Esophagus muscularis mucosa (tissue), 4 donors: Measurements from ENCODE around the gene PDP2. TPM values are rescaled to one million over a fixed set of nuclear protein-coding genes. Genes with fewer than 3 reads are reported as not detected.

ENCODE experiments used
- DNase-seq: peaks from one replicate; pipeline ENCODE4 v3.0.0-alpha.2; 2017; ENCODE audit errors: extremely low spot score
- H3K27ac ChIP-seq, 4 donors: fragments of 200-600 bp; sonication (generic); replicated peaks in 1 of 4; 1 replicate in 3 of 4; 2 replicates in 1 of 4; pipeline ENCODE4 v1.5.1; 2016 to 2019; ENCODE audit warnings: mild to moderate bottlenecking in 1 of 4
- H3K27me3 ChIP-seq, 4 donors: fragments of 200-600 bp; sonication (generic); one replicate each; pipeline versions ENCODE4 v1.5.1 to v1.6.0; 2016 to 2019
- H3K36me3 ChIP-seq, 4 donors: fragments of 200-600 bp; sonication (generic); one replicate each; pipeline ENCODE4 v1.5.1; 2016 to 2019
- H3K4me1 ChIP-seq, 4 donors: fragments of 200-600 bp; sonication (generic); one replicate each; pipeline ENCODE4 v1.5.1; 2016 to 2019
- H3K4me3 ChIP-seq, 4 donors: fragments of 200-600 bp; sonication (generic); 1 replicate in 2 of 4; 2 replicates in 2 of 4; pipeline ENCODE4 v1.5.1; 2016 to 2019; ENCODE audit warnings: mild to moderate bottlenecking in 4 of 4, moderate library complexity in 1 of 4
- H3K9me3 ChIP-seq, 4 donors: fragments of 200-600 bp; sonication (generic); 1 replicate in 3 of 4; 2 replicates in 1 of 4; pipeline ENCODE4 v1.5.1; 2016 to 2019
- EP300 ChIP-seq: sonication (generic); formaldehyde crosslinking; IDR thresholded peaks from one replicate; pipeline ENCODE4 v1.6.1; 2017; ENCODE audit warnings: antibody characterized with exemption
- POLR2A ChIP-seq: fragments of 450-650 bp; IDR thresholded peaks from one replicate; pipeline ENCODE4 v1.6.1; 2017; ENCODE audit warnings: antibody characterized with exemption, moderate library complexity, mild to moderate bottlenecking, low read depth
- POLR2AphosphoS5 ChIP-seq, 2 donors: sonication (generic); formaldehyde crosslinking; IDR thresholded peaks; one replicate each; pipeline ENCODE4 v1.6.1; 2017; ENCODE audit warnings: antibody characterized with exemption in 2 of 2
- WGBS: methylation state at CpG from one replicate; pipeline ENCODE4 v1.1.5; 2018; 5-methylcytosine and 5-hydroxymethylcytosine counted together
- intact Hi-C: fragments of 100-400 bp; cut with DNase I; formaldehyde crosslinking; loops from one replicate; pipeline ENCODE4 v1.15.1; 2023
- total RNA-seq, 4 donors: library from RNA; depleted of rRNA; stranded (reverse); fragments of >200 nt; gene quantifications; one replicate each; pipeline versions ENCODE4 v1.1.0 to v1.2.1, GENCODE V29; 2016
- TF ChIP-seq, protein P1 (sequence below), 3 experiments: fragments of 200-600 bp in 2 of 3; fragments of 450-650 bp in 1 of 3; sonication (generic) in 2 of 3; IDR thresholded peaks; one replicate each; pipeline ENCODE4 v1.5.1; 2017 to 2019; ENCODE audit warnings: antibody characterized with exemption in 3 of 3, mild to moderate bottlenecking in 2 of 3, moderate library complexity in 1 of 3

PDP2 gene
- total RNA-seq, 4 donors from 2014 or later, result 5.5 to 9.3 (median 7.6) TPM

DNA sequence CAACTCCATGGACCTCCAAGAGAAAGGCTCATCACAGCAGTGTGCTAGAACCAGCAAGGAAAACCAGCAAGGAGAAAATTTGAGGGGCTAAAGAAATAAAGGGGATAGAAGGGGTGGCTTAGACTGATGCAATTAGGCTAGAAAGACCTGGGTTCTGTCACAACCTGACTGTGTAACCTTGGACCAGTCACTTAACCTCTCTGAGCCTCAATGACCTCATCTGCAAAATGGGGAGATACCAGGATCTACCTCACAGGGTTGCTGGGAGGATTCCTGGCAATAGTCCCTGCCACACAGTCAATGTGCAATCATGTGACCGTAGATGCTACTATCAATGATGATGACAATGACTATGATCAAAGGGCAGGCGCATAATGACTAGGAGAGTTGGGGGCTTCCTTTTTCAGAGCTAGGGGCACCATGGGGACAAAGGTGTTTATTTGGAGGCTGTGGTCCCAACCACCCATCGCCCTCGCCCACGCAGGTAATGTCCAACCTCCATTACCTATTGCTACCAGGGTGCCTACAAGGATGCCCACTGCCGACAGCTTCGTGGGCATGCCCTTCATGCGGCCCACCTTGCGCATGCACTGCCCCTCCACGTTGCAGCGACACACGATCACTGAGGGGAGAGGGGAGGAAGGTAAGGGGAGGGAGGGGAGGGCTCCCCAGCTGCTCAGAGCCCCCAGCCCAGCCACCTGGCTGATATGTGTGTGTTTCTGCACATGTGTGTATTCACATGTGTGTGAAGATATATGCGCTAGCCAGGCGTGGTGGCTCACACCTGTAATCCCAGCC, 28.6 kb downstream of the PDP2 start:
- intact Hi-C loops, result no loop called here
- H3K4me3 ChIP-seq, result no peak overlapping the region
- peaks cover 29 to 35% (median 32%) of the 10 kb centered on the region in 4 donors for H3K4me1 ChIP-seq
- no peaks in the 10 kb centered on the region for H3K27me3 ChIP-seq
- WGBS, result 91% methylated on average over 13 of the region's 14 CpGs
- H3K36me3 ChIP-seq, result no peaks in the 10 kb centered on the region
- no peak overlapping the region for H3K27ac ChIP-seq
- DNase-seq, result no peak
- TF ChIP-seq POLR2A (no peak), POLR2AphosphoS5 (IDR thresholded peaks at IDR 0.05) (no peak), EP300 (no peak)
- TF ChIP-seq, protein P1, sequence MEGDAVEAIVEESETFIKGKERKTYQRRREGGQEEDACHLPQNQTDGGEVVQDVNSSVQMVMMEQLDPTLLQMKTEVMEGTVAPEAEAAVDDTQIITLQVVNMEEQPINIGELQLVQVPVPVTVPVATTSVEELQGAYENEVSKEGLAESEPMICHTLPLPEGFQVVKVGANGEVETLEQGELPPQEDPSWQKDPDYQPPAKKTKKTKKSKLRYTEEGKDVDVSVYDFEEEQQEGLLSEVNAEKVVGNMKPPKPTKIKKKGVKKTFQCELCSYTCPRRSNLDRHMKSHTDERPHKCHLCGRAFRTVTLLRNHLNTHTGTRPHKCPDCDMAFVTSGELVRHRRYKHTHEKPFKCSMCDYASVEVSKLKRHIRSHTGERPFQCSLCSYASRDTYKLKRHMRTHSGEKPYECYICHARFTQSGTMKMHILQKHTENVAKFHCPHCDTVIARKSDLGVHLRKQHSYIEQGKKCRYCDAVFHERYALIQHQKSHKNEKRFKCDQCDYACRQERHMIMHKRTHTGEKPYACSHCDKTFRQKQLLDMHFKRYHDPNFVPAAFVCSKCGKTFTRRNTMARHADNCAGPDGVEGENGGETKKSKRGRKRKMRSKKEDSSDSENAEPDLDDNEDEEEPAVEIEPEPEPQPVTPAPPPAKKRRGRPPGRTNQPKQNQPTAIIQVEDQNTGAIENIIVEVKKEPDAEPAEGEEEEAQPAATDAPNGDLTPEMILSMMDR (IDR thresholded peaks at IDR 0.05), result no peak
- no peaks in the 10 kb centered on the region for H3K9me3 ChIP-seq

DNA sequence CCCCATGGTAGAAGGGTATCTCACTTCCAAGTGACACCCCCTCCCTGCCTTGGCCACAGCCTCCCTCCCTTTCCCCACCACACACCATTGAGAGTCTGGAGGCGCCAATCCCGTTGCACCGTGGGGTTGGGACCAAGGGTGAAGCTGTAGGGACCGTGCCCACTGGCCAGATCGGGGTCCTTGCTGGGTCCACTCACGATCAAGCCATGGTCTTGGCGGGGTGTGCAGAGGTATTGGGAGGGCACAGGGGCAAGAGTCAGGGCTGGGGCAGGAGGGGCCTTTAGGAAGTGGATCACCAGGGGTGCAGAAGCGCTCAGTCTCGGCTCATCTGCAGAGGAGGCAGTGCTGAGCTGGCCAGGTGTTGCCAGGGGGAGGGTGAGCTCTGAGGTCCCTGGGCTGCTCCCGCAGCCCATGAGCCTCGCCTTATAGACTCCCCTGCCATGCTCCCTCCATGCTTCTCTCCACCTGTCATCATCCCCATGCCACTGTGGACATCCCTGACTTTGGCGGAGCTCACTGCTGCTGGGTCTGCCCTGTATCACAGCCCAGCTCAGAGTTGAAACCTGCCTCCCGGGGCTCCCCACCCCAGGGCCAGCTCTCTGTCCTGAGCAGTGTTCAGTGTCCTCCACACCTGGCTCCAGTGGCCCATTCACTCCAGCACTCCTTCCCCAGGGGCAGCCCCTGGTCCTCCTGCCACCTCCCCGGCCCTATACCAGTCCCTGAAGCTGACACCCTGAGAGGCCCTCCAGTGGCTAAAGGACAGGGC, 30.0 kb downstream of the PDP2 start:
- no peak for DNase-seq
- no peak overlapping the region for H3K27ac ChIP-seq
- peaks cover 16 to 27% (median 20%) of the 10 kb centered on the region in 4 donors for H3K4me1 ChIP-seq
- H3K36me3 ChIP-seq, result no peaks in the 10 kb centered on the region
- WGBS, result 81% methylated on average over 11 of the region's 14 CpGs
- no peak overlapping the region for H3K4me3 ChIP-seq
- intact Hi-C loops, result no loop called here
- H3K27me3 ChIP-seq, result no peaks in the 10 kb centered on the region
- H3K9me3 ChIP-seq, result no peaks in the 10 kb centered on the region
- TF ChIP-seq EP300 (no peak), POLR2A (no peak), POLR2AphosphoS5 (IDR thresholded peaks at IDR 0.05) (no peak)
- TF ChIP-seq, protein P1 (IDR thresholded peaks at IDR 0.05), result no peak

DNA sequence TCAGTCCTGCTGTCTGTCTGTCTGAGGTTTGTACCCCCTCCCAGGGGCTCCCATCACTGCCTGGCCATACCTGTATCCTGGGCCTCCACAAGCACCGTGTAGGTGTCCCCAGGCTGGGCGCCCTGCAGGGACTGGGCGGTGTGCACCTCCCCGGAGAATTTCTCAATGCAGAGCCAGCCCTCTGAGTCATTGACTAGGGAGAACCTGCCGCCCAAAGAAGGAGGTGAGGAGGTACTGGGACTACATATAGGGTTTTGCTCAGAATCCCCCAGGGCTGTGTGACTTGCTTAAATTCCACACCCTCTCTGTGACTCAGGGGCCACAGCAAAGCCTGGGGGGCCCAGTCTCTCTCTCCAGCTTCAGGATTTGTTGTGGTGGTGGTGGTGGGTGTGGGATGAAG, 30.8 kb downstream of the PDP2 start:
- H3K27ac ChIP-seq, result no peak overlapping the region
- no peak for DNase-seq
- 83% methylated on average over 1 of the region's 5 CpGs for WGBS
- H3K36me3 ChIP-seq, result no peaks in the 10 kb centered on the region
- no peaks in the 10 kb centered on the region for H3K9me3 ChIP-seq
- intact Hi-C loops, result no loop called here
- H3K4me1 ChIP-seq, result peaks cover 9 to 19% (median 13%) of the 10 kb centered on the region in 4 donors
- H3K27me3 ChIP-seq, result no peaks in the 10 kb centered on the region
- no peak for TF ChIP-seq EP300
- TF ChIP-seq POLR2A, result no peak
- TF ChIP-seq, protein P1 (IDR thresholded peaks at IDR 0.05), result no peak
- no peak for TF ChIP-seq POLR2AphosphoS5 (IDR thresholded peaks at IDR 0.05)
- H3K4me3 ChIP-seq, result no peak overlapping the region

DNA sequence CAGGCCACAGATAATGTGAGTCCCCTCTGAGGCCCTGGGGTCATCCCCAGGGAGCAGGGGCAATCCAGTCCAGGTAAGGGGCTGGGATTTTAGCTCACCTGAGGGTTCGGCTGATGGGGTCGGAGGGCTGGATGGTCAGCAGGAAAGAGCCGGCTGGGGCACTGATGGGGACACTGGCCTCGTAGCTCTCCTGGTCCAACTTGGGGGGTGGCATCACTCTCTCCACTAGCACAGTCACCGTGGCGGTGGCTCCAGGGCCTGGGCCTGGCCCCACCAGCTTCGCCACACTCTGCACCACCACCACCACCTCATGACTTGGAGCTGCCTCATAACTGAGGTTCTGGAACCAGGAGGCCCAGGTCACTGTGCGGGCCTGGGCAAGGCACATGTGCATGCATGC, 31.5 kb downstream of the PDP2 start:
- intact Hi-C loops, result no loop called here
- WGBS, result 90% methylated on average over 4 of the region's 8 CpGs
- H3K27me3 ChIP-seq, result no peaks in the 10 kb centered on the region

More for the DNA sequence above, 31.5 kb downstream of the PDP2 start:
- H3K4me1 ChIP-seq, result peaks cover 2 to 13% (median 6%) of the 10 kb centered on the region in 4 donors
- H3K9me3 ChIP-seq, result no peaks in the 10 kb centered on the region
- TF ChIP-seq, protein P1 (IDR thresholded peaks at IDR 0.05), result no peak
- TF ChIP-seq POLR2AphosphoS5 (IDR thresholded peaks at IDR 0.05) (no peak), POLR2A (no peak)
- H3K4me3 ChIP-seq, result no peak overlapping the region
- no peak overlapping the region for H3K27ac ChIP-seq
- no peak for DNase-seq
- H3K36me3 ChIP-seq, result no peaks in the 10 kb centered on the region
